Kidney glomerular epithelial cell (primary cell): ENCODE data around the gene LDLRAD1.
A peak's percentile ranks its signal among the peaks of the same experiment; 100 is the strongest.
"Not testable (repeated sequence)": the region's sequence is repeated elsewhere in the genome, so short reads cannot be mapped to it uniquely, and the experiment has no call there.

Experiments
- DNase-seq: peaks from one replicate; lab custom pipeline; 2025; lab: John Stamatoyannopoulos, UW

Gene LDLRAD1, protein sequence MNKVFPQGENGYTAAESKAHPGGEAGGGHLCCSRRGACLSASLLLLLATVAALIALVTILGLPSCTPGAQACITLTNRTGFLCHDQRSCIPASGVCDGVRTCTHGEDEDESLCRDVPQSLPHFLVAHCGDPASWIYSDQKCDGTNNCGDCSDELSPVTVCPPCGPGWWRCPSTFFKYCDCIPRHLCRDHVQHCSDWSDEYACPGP

GRCh38 chr1:54017979-54018378 is at the start of gene LDLRAD1:
LDLRAD1 (minus strand) TSS chr1:54018186; CDS start chr1:54018112, 74 bp downstream.
- DNase-seq = no peak

DNA sequence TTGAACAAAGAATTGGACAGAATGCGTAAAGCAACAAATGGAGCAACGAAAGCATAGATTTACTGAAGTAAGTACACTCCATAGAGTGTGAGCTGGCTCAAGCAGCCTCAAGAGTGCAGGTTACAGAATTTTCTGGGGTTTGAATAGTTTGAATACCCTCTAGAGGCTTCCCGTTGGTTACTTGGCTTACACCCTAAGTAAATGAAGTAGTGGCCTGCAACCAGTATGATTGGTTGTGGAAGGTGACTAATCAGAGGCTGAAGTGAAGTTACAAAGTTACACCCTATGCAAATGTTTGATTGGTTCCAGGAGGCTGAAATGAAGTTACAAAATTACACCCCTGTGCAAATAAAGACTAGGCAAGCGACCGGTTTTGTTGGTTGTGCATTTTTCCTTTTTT is 46.3 kb upstream of the LDLRAD1 start:
- DNase-seq = no peak

- DNase-seq = no peak
Measured at GRCh38 chr1:54054438-54054749, 36.4 kb upstream of the LDLRAD1 start.

- no peak for DNase-seq
Measured at GRCh38 chr1:54053745-54054437, 35.9 kb upstream of the LDLRAD1 start.

GRCh38 chr1:54052934-54053744 is 35.2 kb upstream of the LDLRAD1 start, which contains the start of the genes TCEANC2 and TMEM59:
TCEANC2 (plus strand) TSS chr1:54053608; CDS start chr1:54054423, 815 bp downstream.
TMEM59 (minus strand) TSS chr1:54053204; CDS start chr1:54053188, 16 bp downstream.
- DNase-seq = peak; percentile 99

- DNase-seq = peak; percentile 57
Measured at GRCh38 chr1:54052431-54052933, 34.5 kb upstream of the LDLRAD1 start.

DNA sequence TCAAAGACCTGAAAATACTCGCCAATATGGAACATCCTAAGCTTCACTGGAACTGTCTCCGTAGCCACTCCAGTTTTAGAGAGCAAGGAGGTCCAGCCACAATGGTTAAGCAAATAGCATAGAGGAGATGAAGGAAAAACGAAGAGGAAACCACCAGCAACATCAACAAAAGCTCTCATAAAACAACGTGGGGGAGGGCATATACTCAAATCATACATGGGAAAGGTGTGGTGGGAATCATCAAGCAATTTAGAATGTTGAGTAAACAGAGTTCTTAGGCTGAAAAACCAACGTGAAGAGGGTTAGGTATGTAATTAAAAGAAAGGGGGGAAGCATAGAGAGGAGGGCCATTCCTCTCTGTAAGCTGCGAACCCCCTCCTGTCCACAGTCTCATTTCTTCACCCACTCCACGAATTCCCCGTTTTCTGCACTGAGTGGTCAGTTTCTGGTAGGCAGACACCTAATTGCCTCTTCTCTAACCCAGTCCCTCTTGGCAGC is 34.0 kb upstream of the LDLRAD1 start:
- DNase-seq = peak; percentile 38

DNA sequence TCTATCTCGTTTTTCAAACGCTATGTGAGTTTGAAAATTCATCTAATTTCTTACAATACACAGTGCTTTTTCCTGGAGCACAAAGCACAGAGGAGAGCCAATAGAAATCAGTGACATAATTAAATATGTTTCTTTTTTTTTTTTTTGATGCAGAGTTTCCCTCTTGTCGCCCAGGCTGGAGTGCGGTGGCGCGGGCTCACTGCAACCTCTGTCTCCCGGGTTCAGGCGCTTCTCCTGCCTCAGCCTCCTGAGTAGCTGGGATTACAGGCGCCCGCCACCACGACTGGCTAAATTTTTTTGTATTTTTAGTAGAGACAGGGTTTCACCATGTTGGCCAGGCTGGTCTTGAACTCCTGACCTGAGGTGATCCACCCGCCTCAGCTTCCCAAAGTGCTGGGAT is 32.4 kb upstream of the LDLRAD1 start:
- DNase-seq = not testable (repeated sequence)

- no peak for DNase-seq
Measured at GRCh38 chr1:54047384-54048305, 29.7 kb upstream of the LDLRAD1 start.

- no peak for DNase-seq
Measured at GRCh38 chr1:54046671-54047383, 28.8 kb upstream of the LDLRAD1 start.

DNA sequence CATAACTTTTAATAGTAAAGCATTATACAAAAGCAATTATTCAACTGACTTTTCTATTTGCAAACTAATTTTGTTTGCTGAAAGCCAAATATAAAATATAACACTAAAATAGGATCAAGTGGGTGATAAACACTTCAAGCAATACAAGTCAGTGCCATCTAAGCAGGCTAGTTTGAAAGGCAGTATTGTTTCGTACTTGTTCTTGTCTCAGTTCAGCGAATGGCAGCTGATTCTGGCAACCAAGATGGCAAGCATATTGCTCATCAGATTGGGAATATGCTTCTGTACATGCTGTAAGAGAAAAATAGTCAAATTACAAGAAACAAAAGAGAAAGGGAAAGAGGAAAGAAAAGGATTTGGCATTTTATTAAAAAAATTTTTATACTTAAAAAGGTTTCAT is 27.5 kb upstream of the LDLRAD1 start:
- no peak for DNase-seq

DNA sequence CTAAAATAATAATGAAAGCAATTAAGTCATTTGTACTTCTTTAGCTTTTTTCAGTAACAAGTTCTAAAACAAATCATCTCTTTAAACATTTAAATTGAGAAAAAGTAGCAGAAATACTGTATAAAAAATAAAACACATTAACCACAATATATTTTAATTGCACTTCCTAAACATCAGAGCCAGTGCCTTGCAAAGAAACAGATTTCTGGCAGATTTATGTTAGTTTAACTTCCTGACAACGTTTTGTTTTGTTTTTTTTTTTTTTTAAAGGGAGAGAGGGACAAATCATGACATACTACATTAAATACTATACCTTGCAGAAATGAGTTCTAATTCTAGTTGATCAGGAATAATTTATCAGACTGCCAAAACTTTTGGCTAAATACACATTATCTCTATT is 23.8 kb upstream of the LDLRAD1 start:
- no peak for DNase-seq

- DNase-seq = no peak
Measured at GRCh38 chr1:54037476-54037875, 19.5 kb upstream of the LDLRAD1 start.

DNA sequence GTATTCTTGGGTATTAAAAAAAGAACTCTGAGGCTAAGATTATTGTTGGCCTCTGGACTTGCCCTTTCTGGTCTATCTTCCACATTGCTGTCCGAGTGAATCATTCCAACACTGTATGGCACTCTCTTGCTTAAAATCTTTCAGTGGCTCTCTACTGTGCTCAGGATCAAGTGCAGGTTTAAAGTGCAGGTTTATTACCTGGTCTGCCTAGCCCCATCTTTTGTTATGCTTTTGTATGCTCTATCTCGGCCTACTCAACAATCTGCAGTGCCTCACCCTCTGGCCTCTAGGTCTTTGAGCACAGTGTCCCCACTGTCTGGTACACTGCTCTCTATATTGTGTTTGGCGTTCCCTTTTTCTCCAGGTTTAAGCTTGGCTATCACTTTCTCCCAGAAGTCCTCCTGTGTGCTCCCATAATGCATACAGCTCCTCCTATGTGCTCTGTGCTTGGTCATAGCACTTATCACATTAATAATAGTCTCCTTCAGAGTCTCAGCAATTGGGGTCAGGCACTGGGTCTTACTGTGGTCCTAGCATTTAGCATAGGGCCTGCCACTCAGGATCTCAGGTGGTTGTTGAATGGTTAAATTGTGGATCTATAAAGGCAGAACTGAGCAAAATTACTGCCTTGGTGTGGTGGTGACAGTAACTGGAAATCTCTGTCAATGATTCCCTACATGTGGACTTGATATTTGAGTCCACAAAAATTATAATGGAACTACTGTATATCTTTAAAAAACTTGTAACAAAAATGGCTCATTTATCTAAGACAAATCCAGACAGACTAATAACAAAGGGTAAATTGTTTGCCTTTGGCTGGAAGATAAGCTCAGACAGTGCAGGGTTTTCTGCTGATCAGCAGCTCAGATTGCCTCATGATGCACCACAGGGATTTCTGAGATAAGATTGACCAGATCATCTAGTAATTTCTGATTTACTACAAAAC is 10.6 kb upstream of the LDLRAD1 start:
- DNase-seq = no peak

DNA sequence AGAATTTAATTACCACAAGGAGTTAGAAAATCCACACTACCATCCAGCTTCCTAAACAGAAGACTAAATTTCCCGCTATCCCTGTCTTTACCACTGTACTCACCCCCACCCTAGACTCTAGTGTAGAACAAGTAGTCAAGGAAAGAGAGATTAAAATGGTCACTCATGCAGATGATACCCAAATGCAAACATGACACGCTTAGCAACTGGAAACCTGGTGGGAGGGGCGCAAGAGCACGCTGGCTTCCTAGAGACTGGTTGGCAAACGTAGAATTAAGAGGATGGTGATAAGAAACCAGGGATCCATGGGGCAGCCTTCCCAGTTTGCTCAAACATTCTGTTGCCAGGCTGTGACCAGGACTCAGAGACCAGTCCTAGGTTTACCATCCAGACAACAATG is 9.9 kb upstream of the LDLRAD1 start:
- DNase-seq = no peak

- DNase-seq = not testable (repeated sequence)
Measured at GRCh38 chr1:54024811-54025210, 6.8 kb upstream of the LDLRAD1 start.

- no peak for DNase-seq
Measured at GRCh38 chr1:54024358-54024757, 6.4 kb upstream of the LDLRAD1 start.

DNA sequence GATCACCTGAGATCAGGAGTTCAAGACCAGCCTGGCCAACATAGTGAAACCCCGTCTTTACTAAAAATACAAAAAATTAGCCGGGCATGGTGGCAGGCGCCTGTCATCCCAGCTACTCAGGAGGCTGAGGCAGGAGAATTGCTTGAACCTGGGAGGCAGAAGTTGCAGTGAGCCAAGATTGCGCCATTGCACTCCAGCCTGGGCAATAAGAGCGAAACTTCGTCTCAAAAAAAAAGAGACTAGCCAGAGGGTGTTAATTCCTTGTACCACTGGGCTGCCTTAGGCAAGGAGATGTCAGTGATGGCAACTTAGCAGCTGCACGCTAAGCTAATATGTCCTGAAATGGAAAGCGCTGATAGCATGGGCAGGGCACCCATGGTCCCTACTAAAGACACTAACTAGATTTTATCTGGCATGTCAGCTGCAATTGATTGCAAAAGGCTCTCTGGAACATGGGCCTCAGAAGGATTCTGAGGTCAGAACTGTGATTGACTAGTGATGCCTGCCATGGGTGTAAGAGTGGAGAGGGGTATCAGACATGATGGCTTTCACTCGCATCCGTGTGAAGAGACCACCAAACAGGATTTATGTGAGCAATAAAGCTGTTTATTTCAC is 1.7 kb upstream of the LDLRAD1 start:
- not testable (repeated sequence) for DNase-seq

DNA sequence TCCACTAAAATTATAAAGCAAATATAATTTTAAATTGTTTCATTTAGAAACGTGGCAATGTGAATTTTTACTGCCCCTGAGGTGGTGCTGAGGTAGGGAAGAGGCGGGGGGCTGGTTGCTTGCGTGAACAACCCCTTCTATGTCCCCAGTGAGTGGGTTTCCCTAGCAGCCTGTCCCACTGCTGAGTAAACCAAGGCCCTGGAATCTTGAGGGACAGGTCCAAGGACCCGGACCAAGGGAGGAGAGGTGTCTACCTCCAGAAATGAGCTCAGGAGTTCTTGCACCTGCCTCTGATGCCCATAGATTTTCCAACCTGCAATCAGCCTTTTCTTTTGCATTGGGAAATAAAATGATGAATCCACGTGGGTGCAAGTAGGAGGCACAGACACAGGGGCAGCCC is 649 bp upstream of the LDLRAD1 start:
- no peak for DNase-seq
